ENCODE results near the gene CSNK2A1.
A peak's percentile ranks its signal among the peaks of the same experiment; 100 is the strongest.
"Not testable (repeated sequence)": the region's sequence is repeated elsewhere in the genome, so short reads cannot be mapped to it uniquely, and the experiment has no call there.

CSNK2A1 gene

GRCh38 chr20:543369-544152 lies at the start of gene CSNK2A1:
Gene CSNK2A1, minus strand, starts transcription at chr20:543790. Its CDS starts 35,239 bp downstream, at chr20:508551.
- peak; percentile 92 for DNase-seq

- DNase-seq: no peak
Observed at GRCh38 chr20:592506-592905, 48.9 kb upstream of the CSNK2A1 start.

GRCh38 chr20:591941-592340 lies 48.4 kb upstream of the CSNK2A1 start:
- DNase-seq: no peak

- DNase-seq: no peak
Observed at GRCh38 chr20:588932-589672, 45.5 kb upstream of the CSNK2A1 start.

GRCh38 chr20:588476-588875 lies 44.9 kb upstream of the CSNK2A1 start:
- no peak for DNase-seq

GRCh38 chr20:584971-585301 lies 41.3 kb upstream of the CSNK2A1 start:
- no peak for DNase-seq

- no peak for DNase-seq
Observed at GRCh38 chr20:584161-584970, 40.8 kb upstream of the CSNK2A1 start.

- no peak for DNase-seq
Observed at GRCh38 chr20:582204-582603, 38.6 kb upstream of the CSNK2A1 start.

- DNase-seq: not testable (repeated sequence)
Observed at GRCh38 chr20:578940-579690, 35.5 kb upstream of the CSNK2A1 start.

GRCh38 chr20:577167-577791 lies 33.7 kb upstream of the CSNK2A1 start:
- DNase-seq: no peak

- DNase-seq: no peak
Observed at GRCh38 chr20:576156-576555, 32.6 kb upstream of the CSNK2A1 start.

- no peak for DNase-seq
Observed at GRCh38 chr20:575230-575629, 31.6 kb upstream of the CSNK2A1 start.

GRCh38 chr20:574297-574942 lies 30.8 kb upstream of the CSNK2A1 start:
- no peak for DNase-seq

- DNase-seq: no peak
Observed at GRCh38 chr20:573414-574296, 30.1 kb upstream of the CSNK2A1 start.

GRCh38 chr20:572727-573126 lies 29.1 kb upstream of the CSNK2A1 start:
- DNase-seq: no peak

GRCh38 chr20:571754-572441 lies 28.3 kb upstream of the CSNK2A1 start:
- DNase-seq: no peak

GRCh38 chr20:568673-569415 lies 25.3 kb upstream of the CSNK2A1 start:
- DNase-seq: no peak

- no peak for DNase-seq
Observed at GRCh38 chr20:568097-568652, 24.6 kb upstream of the CSNK2A1 start.

GRCh38 chr20:564192-564591 lies 20.6 kb upstream of the CSNK2A1 start:
- no peak for DNase-seq
